ENCODE results near the gene IRGQ. TPM values are rescaled to one million over a fixed set of nuclear protein-coding genes. Genes with fewer than 3 reads are reported as not detected.
"Not testable (repeated sequence)": the region's sequence is repeated elsewhere in the genome, so short reads cannot be mapped to it uniquely, and the experiment has no call there.

The IRGQ gene
- total RNA-seq, 1 donor from 2014 or later: 19.5 TPM

DNA sequence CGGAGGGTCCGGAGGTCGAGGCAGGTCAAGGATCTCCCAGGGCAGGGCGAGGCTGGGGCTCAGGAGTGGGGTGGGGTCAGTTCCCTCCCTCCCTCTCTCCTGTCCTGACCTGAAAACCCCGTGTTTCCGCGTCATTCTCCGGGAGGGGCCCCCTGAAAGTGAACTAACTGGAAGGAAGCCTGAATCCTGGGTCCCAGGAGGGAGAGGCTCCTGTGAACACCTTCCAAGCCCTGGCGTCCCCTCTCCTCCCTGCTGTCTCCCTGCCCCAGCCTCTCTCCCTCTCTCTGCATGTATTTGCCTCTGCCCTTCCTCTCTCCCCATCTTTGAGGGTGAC is 44.5 kb upstream of the IRGQ start:
- peak overlapping the region; percentile 70 for H3K4me3 ChIP-seq (ENCODE audit: low read depth, low read length)
- H3K36me3 ChIP-seq (ENCODE audit: control insufficient read depth, insufficient read depth, low read length): no peaks in the 10 kb centered on the region
- TF ChIP-seq, protein P1, sequence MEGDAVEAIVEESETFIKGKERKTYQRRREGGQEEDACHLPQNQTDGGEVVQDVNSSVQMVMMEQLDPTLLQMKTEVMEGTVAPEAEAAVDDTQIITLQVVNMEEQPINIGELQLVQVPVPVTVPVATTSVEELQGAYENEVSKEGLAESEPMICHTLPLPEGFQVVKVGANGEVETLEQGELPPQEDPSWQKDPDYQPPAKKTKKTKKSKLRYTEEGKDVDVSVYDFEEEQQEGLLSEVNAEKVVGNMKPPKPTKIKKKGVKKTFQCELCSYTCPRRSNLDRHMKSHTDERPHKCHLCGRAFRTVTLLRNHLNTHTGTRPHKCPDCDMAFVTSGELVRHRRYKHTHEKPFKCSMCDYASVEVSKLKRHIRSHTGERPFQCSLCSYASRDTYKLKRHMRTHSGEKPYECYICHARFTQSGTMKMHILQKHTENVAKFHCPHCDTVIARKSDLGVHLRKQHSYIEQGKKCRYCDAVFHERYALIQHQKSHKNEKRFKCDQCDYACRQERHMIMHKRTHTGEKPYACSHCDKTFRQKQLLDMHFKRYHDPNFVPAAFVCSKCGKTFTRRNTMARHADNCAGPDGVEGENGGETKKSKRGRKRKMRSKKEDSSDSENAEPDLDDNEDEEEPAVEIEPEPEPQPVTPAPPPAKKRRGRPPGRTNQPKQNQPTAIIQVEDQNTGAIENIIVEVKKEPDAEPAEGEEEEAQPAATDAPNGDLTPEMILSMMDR (IDR thresholded peaks at IDR 0.05; ENCODE audit: insufficient read depth, low read length, severe bottlenecking): no peak
- DNase-seq (ENCODE audit: low read depth) (no peak), FAIRE-seq (no peak)
- H3K27me3 ChIP-seq (ENCODE audit: control insufficient read depth, insufficient read depth, low read length): peaks cover 14% of the 10 kb centered on the region

DNA sequence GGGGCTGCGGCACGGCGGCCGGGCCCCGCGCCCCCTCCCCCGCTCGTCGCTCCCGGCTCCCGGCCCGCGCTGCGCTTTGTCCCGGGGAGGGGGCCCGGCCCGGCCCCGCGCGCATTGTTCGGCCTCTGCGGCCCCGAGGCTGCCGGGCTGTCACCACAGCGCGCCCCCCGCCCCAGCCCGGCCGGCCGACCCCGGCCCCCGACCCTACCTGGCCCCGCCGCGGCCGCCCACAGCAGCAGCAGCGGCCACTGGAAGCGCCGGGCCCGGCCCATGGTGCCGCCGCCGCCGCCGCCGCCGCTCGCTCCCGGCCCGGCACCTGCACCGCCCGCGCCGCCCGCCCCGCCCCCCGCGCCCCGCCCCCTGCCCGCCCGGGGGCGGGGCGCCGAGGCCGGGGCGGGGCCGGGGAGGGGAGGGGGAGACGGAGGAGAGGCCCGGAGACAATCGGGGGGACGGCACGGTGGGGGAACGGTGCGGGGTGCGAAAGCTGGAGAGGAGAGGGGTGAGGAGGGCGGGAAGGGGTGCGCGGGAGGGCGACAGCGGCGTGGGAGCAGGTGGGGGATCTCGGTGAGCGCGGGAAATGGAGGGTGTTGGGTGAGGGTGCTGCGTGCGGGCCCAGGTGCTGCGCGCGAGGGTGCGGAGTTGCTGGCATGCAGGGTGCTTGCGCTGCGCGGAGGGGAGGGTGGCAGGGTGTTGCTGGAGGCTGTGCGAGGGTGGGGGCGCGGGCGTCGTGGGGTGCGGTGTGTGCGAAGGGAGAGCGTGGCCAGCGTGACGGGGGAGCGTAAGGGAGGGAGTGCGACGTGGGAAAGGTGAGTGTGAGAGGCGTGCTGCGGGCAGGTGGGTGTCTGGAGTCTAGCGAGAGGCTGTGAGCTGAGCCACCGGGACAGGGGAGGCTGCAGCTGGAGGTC is 43.8 kb upstream of the IRGQ start, which contains the start of gene CADM4:
Gene CADM4 (minus strand): TSS at position 332 of the 905 bp plus-strand sequence. CDS start 60 bp downstream, at position 272.
- H3K36me3 ChIP-seq (ENCODE audit: control insufficient read depth, insufficient read depth, low read length): no peaks in the 10 kb centered on the region
- TF ChIP-seq, protein P1 (IDR thresholded peaks at IDR 0.05; ENCODE audit: insufficient read depth, low read length, severe bottlenecking): no peak
- H3K27me3 ChIP-seq (ENCODE audit: control insufficient read depth, insufficient read depth, low read length): peaks cover 14% of the 10 kb centered on the region
- FAIRE-seq (no peak), DNase-seq (ENCODE audit: low read depth) (no peak)
- H3K4me3 ChIP-seq (ENCODE audit: low read depth, low read length): peak within 1 kb of the TSS; percentile 70

DNA sequence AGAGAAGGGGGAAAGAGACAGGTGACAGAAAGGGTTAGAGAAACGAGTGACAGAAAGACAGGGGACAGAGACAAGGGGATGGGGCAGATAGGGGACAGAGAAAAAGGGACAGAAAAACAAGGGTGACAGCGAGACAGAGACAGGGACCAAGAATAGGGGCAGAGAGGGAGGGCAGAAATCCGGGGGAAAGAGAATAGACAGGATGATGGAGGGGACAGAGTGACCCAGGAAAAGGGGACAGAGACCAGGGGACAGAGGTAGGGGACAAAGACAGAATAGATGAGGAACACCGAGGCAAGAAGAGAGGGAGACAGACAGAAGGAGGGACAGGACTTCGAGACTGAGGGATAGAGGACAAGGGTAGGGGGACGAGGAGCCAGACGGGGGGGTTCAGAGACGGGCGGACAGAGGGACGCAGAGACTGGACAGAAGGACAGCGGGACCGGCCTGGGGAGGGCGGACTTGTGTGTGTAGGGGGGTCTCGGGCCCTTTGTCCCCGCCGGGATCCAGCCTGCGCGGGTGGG is 43.1 kb upstream of the IRGQ start:
- TF ChIP-seq, protein P1 (IDR thresholded peaks at IDR 0.05; ENCODE audit: insufficient read depth, low read length, severe bottlenecking): no peak
- DNase-seq (ENCODE audit: low read depth) (no peak), FAIRE-seq (no peak)
- H3K36me3 ChIP-seq (ENCODE audit: control insufficient read depth, insufficient read depth, low read length): no peaks in the 10 kb centered on the region
- H3K27me3 ChIP-seq (ENCODE audit: control insufficient read depth, insufficient read depth, low read length): peaks cover 14% of the 10 kb centered on the region
- H3K4me3 ChIP-seq (ENCODE audit: low read depth, low read length): peak overlapping the region; percentile 39

DNA sequence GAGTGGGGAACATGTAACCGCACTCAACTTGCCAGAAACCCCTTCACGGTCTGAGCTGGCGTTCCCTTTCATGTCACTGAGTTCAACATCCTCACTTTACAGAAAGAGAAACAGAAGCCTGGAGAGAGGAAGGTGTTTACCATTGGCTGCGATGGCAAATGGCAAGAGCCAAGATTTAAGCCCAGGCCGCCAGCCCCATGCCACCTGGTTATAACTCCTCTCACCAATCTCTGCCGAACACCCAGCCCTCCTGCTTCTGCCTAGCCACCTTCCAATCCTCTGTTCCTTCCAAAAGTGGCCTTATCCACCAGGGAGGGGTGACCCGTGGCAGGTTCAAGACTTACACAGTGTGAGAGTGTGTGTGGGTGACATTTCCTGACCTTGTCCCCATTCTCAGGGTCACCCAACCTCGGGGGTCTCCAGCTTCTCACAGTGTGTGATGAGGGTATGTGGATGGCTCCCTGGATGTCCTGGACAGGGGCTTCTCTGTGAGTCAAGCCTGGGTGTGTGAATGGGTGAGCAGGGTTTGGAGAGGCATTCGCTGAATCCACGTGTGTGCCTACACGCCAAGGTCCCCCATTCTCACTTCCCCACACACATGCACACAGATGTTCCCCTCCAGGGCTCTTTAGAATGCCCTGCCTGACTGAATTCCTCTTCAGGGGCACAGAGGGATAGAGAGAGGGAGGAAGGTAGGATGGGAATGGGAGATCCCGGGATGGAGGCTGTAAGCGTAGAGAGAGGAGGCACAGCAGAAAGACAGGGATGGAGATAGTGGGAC is 42.5 kb upstream of the IRGQ start:
- H3K4me3 ChIP-seq (ENCODE audit: low read depth, low read length): no peak overlapping the region
- H3K27me3 ChIP-seq (ENCODE audit: control insufficient read depth, insufficient read depth, low read length): peaks cover 14% of the 10 kb centered on the region
- TF ChIP-seq, protein P1 (IDR thresholded peaks at IDR 0.05; ENCODE audit: insufficient read depth, low read length, severe bottlenecking): no peak
- no peaks in the 10 kb centered on the region for H3K36me3 ChIP-seq (ENCODE audit: control insufficient read depth, insufficient read depth, low read length)
- DNase-seq (ENCODE audit: low read depth) (no peak), FAIRE-seq (no peak)

DNA sequence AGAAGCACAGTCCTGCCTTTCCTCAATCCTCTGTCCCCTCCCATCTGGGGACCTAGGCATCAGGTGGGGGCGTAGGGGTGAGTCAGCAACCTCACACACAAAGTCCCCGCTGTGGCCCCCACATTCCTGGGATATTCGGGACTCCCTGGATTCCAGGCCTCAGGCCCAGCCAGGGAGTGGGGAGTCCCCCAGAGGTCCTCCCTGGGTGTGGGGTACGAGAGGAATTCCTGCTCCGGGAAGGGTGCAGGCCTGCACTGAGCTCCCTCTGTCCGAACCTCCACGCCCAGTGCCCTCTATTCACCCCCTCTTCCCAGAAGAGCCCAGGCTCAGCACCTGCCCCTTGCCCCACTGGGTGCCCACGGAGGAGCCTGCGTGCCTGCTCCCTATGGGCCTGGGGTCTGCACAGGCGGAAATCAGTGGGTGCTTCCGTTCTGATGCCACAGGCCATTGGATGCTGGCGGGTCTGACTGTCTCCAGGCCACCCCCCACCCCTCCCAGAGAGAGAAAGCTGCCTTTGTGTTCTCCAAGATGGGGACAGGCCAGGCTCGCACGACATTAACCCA is 40.3 kb upstream of the IRGQ start:
- DNase-seq (ENCODE audit: low read depth): no peak

DNA sequence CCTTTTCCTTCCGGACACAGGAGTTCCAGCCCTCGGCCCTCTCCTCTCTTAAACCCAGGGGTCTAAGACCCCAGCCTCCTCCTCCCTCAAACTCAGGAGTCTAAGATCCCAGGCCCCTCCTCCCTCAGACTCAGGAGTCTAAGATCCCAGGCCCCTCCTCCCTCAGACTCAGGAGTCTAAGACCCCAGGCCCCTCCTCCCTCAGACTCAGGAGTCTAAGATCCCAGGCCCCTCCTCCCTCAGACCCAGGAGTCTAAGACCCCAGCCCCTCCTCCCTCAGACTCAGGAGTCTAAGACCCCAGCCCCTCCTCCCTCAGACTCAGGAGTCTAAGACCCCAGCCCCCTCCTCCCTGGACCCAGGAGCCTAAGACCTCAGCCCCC is 39.6 kb upstream of the IRGQ start:
- H3K27me3 ChIP-seq (ENCODE audit: control insufficient read depth, insufficient read depth, low read length): peaks cover 14% of the 10 kb centered on the region
- not testable (repeated sequence) for DNase-seq (ENCODE audit: low read depth); H3K4me3 ChIP-seq (ENCODE audit: low read depth, low read length); FAIRE-seq; H3K36me3 ChIP-seq (ENCODE audit: control insufficient read depth, insufficient read depth, low read length)

More for the DNA sequence above, 40.3 kb upstream of the IRGQ start:
- Histone ChIP-seq H3K4me3 (ENCODE audit: low read depth, low read length) (no peak overlapping the region), H3K27me3 (ENCODE audit: control insufficient read depth, insufficient read depth, low read length) (peaks cover 14% of the 10 kb centered on the region), H3K36me3 (ENCODE audit: control insufficient read depth, insufficient read depth, low read length) (no peaks in the 10 kb centered on the region)
- FAIRE-seq: no peak
- TF ChIP-seq, protein P1 (IDR thresholded peaks at IDR 0.05; ENCODE audit: insufficient read depth, low read length, severe bottlenecking): no peak
